ENCODE data around the gene TSPAN4.

Gene TSPAN4

DNA sequence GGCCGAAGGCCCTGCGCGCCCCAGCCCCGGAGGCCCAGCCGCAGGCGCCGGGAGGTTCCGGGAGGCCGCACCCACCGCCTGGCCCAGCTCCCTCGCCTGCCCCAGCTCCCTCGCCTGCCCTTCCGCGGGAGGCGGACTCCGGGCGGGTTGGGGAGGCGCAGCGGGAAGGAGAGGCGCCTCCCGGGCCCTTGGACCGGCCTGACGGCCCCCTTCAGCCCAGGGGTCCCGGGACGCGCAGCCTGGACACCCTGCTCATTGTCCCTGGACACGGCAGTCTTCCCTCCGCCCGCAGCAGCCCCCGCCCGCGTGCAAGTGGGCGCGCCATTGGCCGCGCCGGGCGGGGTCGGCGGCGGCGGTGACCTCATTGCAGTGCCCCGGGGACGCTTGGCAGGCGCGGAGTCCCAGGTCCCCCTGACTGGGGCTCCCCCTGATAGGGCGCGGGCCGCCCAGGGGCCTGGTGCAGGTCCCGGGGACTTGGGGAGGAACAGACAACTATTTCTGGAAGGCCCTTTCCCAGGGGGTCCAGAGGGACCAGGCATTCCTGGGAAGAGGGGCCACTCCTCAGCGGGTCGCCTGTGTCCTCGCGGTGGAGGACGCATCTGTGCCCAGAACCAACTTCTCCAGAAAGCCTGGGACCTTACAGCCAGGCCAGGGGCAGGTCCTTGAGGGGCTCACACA is 9.4 kb upstream of the TSPAN4 start:
- DNase-seq = peak in 5 of 51 donors; percentile 6 to 46 (median 39)

DNA sequence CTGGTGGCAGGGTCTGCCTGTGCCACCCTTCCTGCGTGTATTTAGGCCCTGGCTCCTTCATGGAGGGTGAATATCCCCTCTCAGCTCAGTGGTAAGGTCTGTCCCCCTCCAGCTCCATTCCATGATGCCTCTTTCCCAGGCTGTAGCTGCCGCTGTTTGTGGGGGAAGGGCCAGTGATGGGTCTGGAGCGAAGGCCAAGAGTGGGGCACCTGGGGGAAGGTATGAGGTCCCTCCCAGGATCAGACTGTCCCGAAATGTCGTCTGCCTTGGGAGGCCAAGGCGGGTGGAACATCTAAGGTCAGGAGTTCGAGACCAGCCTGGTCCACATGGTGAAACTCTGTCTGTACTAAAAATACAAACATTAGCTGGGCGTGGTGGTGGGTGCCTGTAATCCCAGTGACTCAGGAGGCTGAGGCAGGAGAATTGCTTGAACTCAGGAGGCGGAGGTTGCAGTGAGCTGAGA is 8.8 kb upstream of the TSPAN4 start:
- DNase-seq = no peak

DNA sequence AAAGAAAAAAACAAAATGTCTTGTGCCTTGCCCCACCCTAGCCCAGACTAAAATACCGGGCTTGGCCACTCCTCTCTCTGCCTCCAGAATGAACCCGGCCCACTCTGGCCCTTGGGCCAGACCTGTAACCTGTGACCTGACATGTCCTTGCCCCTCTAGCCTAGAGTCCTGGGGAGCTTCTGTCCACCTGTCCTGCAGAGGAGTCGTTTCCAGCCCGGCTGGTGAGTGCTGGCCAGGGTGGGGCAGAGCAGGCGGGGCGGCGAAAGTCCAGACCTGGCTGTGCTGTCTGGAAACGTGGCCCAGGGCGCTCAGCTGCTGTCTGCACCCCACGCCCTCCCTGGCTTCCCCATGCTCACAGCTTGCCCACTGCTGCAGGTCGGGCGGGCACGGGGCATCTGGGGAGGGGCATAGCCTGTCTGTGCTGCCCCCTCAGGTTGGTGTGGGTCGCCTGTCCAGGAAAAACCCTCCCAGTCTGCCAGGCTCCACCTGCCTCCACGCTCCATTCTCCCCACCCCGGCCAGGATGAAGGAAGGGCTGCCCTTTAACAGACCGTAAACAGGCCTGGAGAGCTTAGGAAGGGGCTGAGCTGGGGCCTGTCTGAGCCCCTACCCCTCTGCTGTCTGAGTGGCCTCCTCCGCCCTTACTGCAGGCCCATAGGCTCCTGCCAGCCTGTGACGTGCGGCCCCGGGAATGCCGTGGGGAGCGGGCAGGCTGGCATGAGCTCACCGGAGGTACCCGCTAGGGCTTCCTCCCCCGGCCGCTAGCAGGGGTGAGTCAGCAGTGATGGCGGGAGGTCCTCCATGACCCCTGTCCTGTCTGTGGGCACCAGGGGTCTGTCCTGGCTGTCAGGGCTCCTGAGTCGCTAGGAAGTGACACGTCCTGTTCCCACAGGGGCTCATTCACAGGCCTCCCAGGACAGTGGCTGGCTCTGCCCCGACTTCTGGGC is 8.0 kb upstream of the TSPAN4 start:
- peak in 14 of 51 donors; percentile 21 to 74 (median 42) for DNase-seq

DNA sequence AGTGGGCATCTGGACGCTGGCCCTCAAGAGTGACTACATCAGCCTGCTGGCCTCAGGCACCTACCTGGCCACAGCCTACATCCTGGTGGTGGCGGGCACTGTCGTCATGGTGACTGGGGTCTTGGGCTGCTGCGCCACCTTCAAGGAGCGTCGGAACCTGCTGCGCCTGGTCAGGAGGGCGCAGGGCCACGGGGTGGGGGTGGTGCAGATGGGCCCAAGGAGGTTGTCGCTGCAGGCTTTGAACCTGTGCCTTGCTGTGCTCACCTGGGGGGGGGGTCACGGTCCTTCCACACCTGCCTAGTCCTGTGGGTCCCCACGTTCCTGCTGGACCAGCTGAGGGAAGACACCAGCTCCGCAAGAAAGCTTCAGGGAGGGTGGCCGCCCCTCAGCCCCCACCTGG is 6.4 kb upstream of the TSPAN4 start:
- DNase-seq = no peak

DNA sequence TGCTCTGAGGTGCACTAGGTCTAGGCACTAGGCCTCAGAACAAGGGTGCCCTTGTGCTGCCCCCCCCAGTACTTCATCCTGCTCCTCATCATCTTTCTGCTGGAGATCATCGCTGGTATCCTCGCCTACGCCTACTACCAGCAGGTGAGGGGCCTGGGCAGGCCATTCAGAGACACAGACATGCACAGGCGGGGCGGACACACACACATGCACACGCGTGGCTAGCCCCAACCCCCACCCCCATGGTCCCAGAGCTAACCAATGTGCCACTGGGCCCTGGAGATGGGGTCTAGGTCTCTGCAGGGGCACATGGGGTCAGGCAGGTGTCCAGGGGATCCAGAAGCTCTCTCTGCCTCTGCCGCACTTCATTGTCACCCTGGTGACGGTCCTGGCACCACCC is 6.0 kb upstream of the TSPAN4 start:
- DNase-seq = no peak

DNA sequence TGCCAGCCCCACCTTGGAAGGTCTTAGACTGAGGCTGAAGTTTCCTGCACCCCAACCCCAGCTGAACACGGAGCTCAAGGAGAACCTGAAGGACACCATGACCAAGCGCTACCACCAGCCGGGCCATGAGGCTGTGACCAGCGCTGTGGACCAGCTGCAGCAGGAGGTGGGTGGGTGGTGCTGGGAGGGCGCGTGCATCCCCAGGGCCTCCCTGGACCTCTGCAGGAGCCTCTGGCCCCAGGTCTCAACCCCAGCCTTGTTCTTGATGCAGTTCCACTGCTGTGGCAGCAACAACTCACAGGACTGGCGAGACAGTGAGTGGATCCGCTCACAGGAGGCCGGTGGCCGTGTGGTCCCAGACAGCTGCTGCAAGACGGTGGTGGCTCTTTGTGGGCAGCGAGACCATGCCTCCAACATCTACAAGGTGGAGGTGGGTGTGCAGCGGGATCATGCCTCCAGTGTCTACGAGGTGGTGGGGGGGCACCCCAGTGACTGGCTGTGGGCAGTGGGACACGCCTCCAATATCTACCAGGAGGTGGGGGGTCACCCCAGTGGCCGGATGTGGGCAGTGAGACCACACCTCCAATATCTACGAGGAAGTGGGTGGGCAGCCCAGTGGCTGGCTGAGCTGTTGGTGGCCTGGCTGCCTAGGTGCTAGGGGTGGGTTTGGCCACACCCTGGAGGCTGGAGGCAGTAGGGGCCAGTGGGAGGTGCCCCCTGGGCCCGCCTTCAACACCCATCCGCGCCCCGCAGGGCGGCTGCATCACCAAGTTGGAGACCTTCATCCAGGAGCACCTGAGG is 5.3 kb upstream of the TSPAN4 start:
- no peak for DNase-seq

DNA sequence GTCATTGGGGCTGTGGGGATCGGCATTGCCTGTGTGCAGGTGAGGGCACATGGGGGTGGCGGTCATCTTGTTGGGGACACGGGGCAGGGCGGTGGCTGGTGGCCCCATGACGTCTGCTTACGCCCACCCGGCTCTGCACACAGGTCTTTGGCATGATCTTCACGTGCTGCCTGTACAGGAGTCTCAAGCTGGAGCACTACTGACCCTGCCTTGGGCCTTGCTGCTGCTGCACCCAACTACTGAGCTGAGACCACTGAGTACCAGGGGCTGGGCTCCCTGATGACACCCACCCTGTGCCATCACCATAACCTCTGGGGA is 4.7 kb upstream of the TSPAN4 start:
- no peak for DNase-seq

DNA sequence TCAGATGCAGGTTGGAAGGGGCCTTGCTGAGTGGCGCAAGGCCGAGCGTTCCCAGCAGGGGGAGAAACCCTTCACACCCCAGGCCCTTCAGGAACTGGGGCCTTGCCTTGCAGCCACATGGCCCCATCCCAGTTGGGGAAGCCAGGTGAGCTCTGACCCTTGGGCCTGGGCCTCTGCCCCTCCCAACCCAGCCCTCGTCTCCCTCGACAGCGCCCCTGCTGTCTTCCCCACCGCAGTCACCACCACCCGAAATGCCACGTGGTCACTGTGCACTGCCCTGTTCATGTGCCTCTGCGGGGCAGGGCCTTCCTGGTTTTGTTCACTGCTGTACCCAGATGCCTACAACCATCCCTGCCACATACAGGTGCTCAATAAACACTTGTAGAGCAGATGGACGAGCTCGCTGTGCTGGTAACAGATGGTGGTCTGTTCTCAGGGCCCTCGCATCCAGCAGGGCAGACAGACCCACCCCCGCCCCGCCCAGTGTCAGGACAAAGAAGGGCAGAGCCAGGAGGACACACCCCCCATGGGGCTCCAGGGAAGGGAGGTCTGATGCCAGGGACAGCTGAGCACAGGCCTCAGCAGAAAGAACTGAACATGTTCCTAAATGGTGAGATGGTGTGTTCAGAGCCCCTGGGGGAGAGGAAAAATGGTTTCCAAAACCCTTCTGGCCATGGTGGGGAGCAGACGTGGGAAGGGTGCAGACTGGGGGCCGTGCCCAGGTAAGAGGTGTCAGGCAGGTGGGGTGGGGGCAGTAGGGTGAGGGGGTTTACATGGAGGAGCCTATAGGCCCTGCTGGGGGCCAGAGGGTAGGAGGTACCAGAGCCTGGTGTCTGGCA is 4.0 kb upstream of the TSPAN4 start:
- DNase-seq = no peak

DNA sequence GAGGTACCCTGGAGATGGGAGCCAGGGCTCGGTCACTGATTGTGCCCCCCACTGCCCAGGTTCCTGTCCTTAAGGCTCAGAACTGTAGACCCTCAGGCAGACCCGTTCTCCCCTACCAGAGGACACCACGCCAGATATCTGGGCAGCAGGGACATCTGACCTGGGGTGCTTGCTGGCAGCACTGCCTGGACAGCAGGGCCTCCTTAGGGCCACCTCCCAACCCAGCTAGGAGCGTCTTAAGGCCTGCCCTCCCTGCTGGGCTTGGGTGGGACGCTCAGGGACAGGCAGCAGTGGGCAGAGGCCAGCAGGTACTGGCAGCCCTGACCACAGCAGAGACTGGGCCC is 3.4 kb upstream of the TSPAN4 start:
- no peak for DNase-seq

DNA sequence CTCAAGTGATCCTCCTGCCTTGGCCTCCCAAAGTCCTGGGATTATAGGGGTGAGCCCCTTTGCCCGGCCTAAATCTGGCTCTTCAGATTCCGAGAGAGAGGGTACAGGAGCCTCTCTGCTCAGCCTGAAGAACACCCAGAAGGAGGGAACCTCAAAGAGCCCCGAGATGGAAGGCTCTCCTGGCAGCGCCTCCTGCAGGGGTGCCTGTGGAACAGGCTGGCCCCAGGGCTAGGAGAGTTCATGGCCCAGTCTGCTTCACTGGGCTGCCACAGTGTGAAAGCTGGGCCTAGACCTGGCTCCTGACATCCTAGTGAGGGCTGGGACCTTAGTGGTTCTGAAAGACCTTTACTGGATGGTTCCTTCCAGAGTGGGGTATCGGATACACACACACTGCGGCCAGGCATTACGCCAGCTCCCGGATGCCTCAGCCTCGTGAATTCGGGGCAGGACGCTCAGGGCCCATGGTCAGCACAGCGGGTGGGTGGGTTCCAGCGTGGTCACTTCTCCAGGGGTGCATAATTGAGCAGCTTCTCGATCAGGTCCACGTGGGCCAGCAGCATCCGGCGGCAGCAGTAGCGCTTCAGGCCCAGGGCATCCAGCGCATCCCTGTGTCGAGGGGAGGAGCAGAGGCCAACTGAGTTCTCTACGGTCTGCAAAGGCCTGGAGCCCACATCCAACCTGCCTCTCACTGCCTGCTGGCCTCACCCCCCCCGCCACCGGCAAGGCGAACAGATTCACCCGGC is 2.6 kb upstream of the TSPAN4 start:
- no peak for DNase-seq

DNA sequence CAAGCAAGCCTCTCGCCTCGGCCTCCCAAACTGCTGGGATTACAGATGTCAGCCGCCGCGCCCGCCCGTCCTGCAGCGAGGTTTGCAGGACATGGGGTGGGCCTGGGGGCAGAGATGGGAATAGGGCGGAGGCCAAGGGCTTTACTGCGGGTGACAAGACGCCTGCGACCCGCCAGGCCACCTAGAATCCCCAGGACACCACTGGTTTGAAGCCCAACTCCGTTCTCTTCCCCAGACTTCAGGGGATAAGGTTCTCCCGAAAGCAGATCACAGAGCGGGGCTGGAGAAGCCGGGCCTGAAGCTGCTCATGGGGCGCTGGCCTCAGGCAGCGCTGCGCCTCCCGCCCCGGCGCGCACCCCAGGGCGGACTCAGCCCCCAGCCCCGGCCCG is 677 bp upstream of the TSPAN4 start:
- no peak for DNase-seq

DNA sequence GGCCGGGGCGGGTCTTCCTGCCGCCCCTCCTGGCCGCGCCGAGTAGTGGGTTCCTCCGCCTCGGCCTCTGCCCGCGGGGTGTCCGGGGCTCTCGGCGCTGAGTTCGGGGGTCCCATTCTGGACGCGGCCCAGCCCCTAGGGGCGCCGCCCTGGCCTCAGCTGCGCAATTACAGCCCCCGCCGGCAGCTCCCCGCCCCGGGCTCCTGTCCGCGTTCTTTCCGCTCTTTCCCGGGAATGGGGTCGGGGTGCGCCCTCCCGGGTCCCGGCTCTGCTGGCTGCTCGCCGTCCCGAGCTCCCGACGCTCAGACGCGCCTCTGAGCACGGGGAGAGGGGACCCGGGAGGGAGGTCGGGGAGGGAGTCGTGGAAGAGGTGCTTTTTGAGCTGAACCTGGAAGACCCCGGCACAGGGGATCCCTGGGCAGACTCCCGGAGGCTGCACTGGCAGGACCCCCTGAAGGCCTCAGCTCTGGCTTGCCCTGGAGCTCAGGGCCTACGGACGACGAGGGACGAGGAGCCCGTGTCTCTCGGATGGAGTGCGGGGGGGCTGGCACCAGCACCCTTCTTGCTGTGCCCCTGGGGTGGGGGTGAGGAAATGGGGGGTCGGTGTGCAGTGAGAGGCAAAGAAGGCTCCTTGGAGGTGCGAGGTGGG is 558 bp downstream of the TSPAN4 start:
- no peak for DNase-seq

DNA sequence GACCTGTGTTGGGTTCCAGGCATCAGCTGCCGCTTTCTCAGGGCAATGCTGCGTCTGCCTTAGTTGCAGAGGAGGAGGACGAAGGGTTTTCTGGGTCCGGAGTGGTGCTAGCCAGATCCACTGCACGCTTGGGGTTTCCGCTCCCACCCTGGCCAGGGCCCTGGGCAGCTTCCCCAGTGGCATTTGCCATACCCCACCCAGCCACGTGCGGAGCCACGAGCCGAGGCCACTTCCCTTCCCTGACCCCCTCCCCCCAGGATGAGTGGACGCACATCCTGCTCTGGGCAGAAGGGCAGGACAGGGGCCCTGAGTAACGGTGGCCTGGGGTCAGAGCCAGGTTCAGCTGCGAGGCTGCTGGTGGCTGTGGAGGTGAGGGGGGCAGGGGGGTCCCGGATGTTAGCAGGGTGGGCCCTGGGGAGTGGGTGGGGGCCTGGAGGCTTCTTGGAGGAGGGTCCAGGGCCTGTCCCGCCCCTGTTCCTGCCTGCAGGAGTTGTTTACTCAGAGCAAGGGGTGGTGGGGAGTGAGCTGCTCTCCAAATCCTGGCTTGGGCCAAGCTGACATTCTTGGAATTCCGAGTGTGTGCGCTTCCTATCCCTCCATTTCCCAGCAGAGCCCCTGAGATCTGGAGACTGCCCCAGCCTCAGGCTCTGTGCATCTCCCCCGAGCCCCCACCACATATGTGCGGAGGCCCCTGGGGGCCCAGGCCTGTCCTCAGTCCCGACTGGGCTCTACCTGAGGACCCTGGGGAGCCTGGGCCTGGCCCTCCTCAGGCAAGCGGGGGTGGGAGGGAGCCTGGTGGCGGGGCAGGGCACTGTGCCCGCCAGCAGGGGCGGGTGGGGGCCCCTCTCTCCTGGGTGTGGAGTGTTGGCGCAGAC is 1.4 kb downstream of the TSPAN4 start:
- DNase-seq = peak in 10 of 51 donors; percentile 16 to 61 (median 37)

DNA sequence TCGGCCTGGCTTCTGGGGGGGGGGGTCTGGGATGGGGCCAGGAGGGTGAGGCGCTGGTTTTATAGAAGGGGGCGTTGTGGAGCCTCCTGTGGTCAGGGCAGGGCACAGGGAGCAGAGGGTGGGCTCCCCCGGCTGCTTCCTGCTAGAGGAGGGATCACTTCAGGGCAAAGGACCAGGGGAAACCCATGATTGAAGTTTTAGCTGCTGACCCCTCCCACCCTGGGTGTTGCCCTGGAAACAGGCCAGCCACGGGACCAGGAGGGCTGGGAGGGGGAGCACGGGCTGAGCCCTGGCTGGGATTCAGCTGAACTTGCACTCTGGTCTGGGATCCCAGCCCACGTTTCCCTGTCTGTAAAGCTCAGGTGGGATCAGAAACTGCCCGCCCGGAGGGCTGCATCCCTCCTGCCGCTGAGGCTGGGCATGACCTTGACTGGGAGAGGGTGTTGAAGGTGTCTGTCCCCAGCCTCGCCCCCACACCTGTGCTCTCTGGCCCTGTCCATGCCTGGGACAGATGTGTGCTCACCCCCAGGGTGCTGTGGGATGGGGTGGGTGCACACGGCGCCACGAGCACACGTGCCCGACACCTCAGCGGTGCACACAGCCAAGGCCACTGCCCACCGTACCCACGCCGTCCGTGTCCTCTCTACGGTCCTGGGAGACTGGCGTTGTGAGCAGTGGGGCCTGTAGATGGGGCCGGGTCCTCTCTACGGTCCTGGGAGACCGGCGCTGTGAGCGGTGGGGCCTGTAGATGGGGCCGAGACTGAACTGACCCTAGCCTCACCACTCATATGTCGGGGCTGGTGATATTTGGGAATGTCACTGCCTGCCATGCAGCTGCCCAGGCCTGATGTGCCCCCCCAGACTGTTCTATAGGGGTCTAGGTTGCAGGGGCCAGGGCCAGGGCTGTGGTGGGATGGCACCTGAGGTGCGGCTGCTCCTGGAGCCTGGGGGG is 2.3 kb downstream of the TSPAN4 start:
- peak in 17 of 51 donors; percentile 13 to 58 (median 28) for DNase-seq

DNA sequence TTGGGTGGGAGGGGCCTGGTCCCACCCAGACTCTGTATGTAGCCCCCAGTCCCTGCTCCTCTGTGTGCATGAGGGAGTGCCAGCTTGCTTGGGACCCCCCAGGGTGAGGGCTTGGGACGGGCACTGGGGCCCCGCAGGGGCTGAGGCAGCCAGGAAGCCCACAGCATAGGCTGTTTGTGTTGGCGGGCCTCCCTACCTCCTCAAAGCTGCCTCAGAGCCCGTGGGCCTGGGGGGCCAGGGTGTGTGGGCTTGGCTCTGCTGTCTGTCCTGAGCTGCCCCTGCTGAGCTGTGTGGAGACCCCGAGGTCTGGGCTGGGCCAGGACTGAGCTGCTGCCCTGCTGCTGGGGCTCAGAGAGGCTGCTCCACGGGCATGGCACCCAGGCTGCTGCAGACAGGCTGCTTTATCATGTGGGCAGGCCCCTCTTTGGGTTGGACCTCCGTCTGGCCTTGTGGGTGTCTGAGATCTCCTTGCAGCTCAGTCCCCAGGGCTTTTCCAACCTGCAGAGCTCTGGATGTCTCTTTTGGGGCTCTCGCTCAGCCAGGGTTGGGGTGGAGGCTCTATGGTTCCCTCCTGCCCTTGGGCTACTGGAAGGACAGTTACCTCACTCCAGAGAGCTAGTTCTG is 3.3 kb downstream of the TSPAN4 start:
- DNase-seq = no peak

DNA sequence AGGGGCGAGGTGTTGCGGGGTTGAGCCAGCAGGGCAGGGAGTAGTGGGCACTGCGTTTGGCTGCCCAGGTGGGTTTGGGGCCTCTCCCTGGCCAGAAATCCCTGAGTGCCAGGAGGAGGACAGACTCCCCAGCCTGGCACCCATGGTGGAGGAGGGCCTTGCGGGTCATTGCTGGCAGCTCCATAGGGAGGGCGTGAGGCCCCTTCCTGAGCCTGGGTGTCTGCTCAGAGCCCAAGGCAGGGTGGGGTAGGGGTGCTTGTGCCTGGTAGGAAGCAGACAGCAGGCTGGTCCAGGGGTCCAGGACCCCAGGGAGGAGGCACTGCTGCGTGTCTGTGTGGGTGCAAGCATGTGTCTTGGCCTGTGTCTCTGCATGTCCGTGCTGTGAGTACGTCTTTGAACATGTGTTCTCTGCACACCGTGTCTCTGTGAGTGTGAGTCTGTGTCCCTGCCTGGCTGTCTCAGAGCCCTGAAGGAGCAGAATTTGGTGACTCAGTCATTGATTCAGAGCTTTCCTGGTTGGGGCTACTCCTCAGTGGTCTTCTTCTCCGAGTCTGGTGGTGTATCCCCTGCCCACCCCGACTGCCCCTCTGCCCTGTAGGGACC is 3.9 kb downstream of the TSPAN4 start:
- no peak for DNase-seq

DNA sequence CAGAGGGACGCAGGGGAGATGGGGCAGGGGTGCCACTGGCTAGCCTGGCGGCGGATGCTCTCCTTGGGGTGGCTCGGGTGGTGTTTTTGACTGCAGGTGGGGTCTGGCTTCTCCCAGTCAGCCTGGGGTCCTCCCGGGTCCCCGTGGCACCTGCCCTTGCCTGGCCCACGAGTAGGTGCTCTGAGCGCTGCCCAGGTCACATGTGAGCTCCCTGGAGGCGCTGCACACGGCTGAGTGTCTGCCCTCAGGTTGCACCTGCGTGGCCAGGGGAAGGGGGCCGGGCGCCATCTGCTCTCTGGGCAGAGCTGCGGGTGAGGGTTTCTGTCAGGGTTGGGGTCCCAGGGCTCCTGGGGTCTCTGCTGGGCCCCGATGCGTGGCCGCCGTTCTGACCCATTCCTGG is 5.2 kb downstream of the TSPAN4 start:
- no peak for DNase-seq

Data from hypothalamus (tissue), 51 donors.